Transverse colon (tissue), 4 donors: ENCODE results near the gene FAM193B. TPM values are rescaled to one million over a fixed set of nuclear protein-coding genes. Genes with fewer than 3 reads are reported as not detected.
A peak's percentile ranks its signal among the peaks of the same experiment; 100 is the strongest.

ENCODE experiments used
- DNase-seq: peaks from one replicate; pipeline ENCODE4 v3.0.0-alpha.2; 2019
- H3K27ac ChIP-seq, 4 donors: fragments of 200-600 bp; sonication (generic); 2 replicates each; pipeline ENCODE4 v1.5.1; 2016 to 2018; ENCODE audit warnings: inconsistent platforms in 4 of 4
- H3K27me3 ChIP-seq: fragments of 200-600 bp; sonication (generic); 2 replicates; pipeline ENCODE4 v1.5.1; 2017; ENCODE audit warnings: inconsistent platforms
- H3K36me3 ChIP-seq, 4 donors: fragments of 200-600 bp; sonication (generic); 2 replicates each; pipeline ENCODE4 v1.5.1; 2017 to 2019; ENCODE audit warnings: inconsistent platforms in 4 of 4
- H3K4me1 ChIP-seq, 4 donors: fragments of 200-600 bp; sonication (generic); 2 replicates each; pipeline ENCODE4 v1.5.1; 2017 to 2020; ENCODE audit warnings: inconsistent platforms in 4 of 4
- H3K4me3 ChIP-seq, 4 donors: fragments of 200-600 bp; sonication (generic); 1 replicate in 1 of 4; 2 replicates in 3 of 4; pipeline versions ENCODE4 v1.5.1 to v1.6.1; 2017 to 2019; ENCODE audit warnings: inconsistent platforms in 4 of 4
- H3K9me3 ChIP-seq, 2 donors: fragments of 200-600 bp; sonication (generic); 2 replicates each; pipeline ENCODE4 v1.5.1; 2017 to 2019; ENCODE audit warnings: inconsistent platforms in 2 of 2
- EP300 ChIP-seq: sonication (generic); formaldehyde crosslinking; IDR thresholded peaks from one replicate; pipeline ENCODE4 v1.6.1; 2017; ENCODE audit warnings: antibody characterized with exemption, low read depth
- POLR2A ChIP-seq: fragments of 450-650 bp; IDR thresholded peaks from one replicate; pipeline ENCODE4 v1.6.1; 2016; ENCODE audit warnings: antibody characterized with exemption, mild to moderate bottlenecking, moderate library complexity
- POLR2AphosphoS5 ChIP-seq, 3 donors: sonication (generic); formaldehyde crosslinking; IDR thresholded peaks; one replicate each; pipeline ENCODE4 v1.6.1; 2016; ENCODE audit warnings: antibody characterized with exemption in 3 of 3
- WGBS, 2 donors: methylation state at CpG; one replicate each; pipeline ENCODE4 v1.1.5; 2018; ENCODE audit warnings: low coverage in 1 of 2; 5-methylcytosine and 5-hydroxymethylcytosine counted together
- in situ Hi-C, 4 donors: fragments of 200-750 bp; cut with MboI; loops; one replicate each; pipeline versions ENCODE4 v1.15.0 to v1.15.1; 2017; ENCODE audit warnings: low sequenced_read_pairs in 3 of 4, low pct_ligation_motif_present in 1 of 4, low pct_unique_long_range_greater_than_20kb in 1 of 4
- intact Hi-C: fragments of 100-400 bp; cut with DNase I; formaldehyde crosslinking; loops from one replicate; pipeline ENCODE4 v1.15.1; 2023; ENCODE audit warnings: low total_unique reads
- total RNA-seq, 4 donors: library from RNA; depleted of rRNA; stranded (reverse); fragments of >200 nt; gene quantifications; one replicate each; pipeline ENCODE4 v1.1.0, GENCODE V29; 2016
- TF ChIP-seq, protein P1 (sequence below), 5 experiments: fragments of 200-600 bp in 3 of 5; fragments of 450-650 bp in 2 of 5; sonication (generic) in 3 of 5; IDR thresholded peaks; 1 replicate in 2 of 5; 2 replicates in 3 of 5; pipeline ENCODE4 v1.5.1; 2016 to 2017; ENCODE audit warnings: antibody characterized with exemption in 5 of 5, inconsistent platforms in 3 of 5, mild to moderate bottlenecking in 2 of 5, moderate library complexity in 1 of 5

Gene FAM193B
- total RNA-seq, 4 donors from 2014 or later = 59.7 to 128 (median 63.5) TPM

- no peaks in the 10 kb centered on the region for H3K36me3 ChIP-seq
- intact Hi-C loops (no loop called here), in situ Hi-C loops (no loop called here)
- TF ChIP-seq POLR2A (no peak), EP300 (no peak), POLR2AphosphoS5 (IDR thresholded peaks at IDR 0.05) (no peak)
- TF ChIP-seq, protein P1, sequence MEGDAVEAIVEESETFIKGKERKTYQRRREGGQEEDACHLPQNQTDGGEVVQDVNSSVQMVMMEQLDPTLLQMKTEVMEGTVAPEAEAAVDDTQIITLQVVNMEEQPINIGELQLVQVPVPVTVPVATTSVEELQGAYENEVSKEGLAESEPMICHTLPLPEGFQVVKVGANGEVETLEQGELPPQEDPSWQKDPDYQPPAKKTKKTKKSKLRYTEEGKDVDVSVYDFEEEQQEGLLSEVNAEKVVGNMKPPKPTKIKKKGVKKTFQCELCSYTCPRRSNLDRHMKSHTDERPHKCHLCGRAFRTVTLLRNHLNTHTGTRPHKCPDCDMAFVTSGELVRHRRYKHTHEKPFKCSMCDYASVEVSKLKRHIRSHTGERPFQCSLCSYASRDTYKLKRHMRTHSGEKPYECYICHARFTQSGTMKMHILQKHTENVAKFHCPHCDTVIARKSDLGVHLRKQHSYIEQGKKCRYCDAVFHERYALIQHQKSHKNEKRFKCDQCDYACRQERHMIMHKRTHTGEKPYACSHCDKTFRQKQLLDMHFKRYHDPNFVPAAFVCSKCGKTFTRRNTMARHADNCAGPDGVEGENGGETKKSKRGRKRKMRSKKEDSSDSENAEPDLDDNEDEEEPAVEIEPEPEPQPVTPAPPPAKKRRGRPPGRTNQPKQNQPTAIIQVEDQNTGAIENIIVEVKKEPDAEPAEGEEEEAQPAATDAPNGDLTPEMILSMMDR (IDR thresholded peaks at IDR 0.05) = no peak
- no peak overlapping the region for H3K4me3 ChIP-seq
- no peak for DNase-seq
- 82% methylated on average over 1 of the region's 1 CpG; no CpG with 5 or more reads in 1 of the 2 donors for WGBS, 2 donors
- H3K27me3 ChIP-seq = no peaks in the 10 kb centered on the region
- peak overlapping the region in 1 of 4 donors; percentile 10 for H3K27ac ChIP-seq
- H3K4me1 ChIP-seq = peaks cover 5 to 52% (median 29%) of the 10 kb centered on the region in 4 donors
- no peaks in the 10 kb centered on the region for H3K9me3 ChIP-seq
Measured at GRCh38 chr5:177548495-177548894, 5.9 kb downstream of the FAM193B start.

DNA sequence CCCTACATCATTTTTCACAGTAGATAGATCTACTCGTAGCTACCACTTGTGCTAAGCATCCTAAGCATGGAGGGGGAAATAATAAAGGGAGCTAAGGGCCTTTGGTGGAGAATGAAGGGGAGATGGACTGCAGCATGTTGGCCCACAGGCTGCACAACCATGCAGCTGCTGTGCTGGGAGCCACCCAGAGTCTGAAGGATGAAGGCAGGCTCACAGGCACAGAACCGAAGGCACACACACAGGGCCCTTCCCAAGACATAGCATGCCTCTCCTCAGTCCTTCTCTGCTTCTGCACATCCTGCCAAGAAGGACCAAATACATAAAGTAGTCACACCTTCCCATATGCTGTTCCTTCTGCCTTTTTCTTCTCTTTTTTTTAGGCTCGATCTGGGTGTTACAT is 6.6 kb downstream of the FAM193B start:
- H3K27me3 ChIP-seq = no peaks in the 10 kb centered on the region
- WGBS, 2 donors = 65 to 94% methylated on average over 2 to 3 of the region's 3 CpGs
- peak overlapping the region in 3 of 4 donors; percentile 10 to 27 (median 26) for H3K27ac ChIP-seq
- peaks cover 5 to 44% (median 21%) of the 10 kb centered on the region in 4 donors for H3K4me1 ChIP-seq
- TF ChIP-seq POLR2AphosphoS5 (IDR thresholded peaks at IDR 0.05) (no peak), EP300 (no peak), POLR2A (no peak)
- TF ChIP-seq, protein P1 (IDR thresholded peaks at IDR 0.05) = no peak
- in situ Hi-C loops = no loop called here
- H3K9me3 ChIP-seq = no peaks in the 10 kb centered on the region
- DNase-seq = no peak
- H3K36me3 ChIP-seq = no peaks in the 10 kb centered on the region
- intact Hi-C loops = no loop called here
- no peak overlapping the region for H3K4me3 ChIP-seq

- Histone ChIP-seq H3K4me3 (no peak overlapping the region), H3K27ac (peak overlapping the region; percentile 69 to 90 (median 82)), H3K9me3 (no peaks in the 10 kb centered on the region), H3K27me3 (no peaks in the 10 kb centered on the region), H3K36me3 (no peaks in the 10 kb centered on the region), H3K4me1 (peaks cover 5 to 35% (median 17%) of the 10 kb centered on the region in 4 donors)
- in situ Hi-C loops = no loop called here
- DNase-seq = no peak
- TF ChIP-seq, protein P1 (IDR thresholded peaks at IDR 0.05) = no peak
- TF ChIP-seq POLR2AphosphoS5 (IDR thresholded peaks at IDR 0.05) = peak; percentile 92 to 95 (median 93)
- TF ChIP-seq POLR2A = no peak
- no peak for TF ChIP-seq EP300
- 92% methylated on average over 1 of the region's 1 CpG; no CpG with 5 or more reads in 1 of the 2 donors for WGBS, 2 donors
- intact Hi-C loops = no loop called here
Measured at GRCh38 chr5:177546258-177546741, 8.1 kb downstream of the FAM193B start.

DNA sequence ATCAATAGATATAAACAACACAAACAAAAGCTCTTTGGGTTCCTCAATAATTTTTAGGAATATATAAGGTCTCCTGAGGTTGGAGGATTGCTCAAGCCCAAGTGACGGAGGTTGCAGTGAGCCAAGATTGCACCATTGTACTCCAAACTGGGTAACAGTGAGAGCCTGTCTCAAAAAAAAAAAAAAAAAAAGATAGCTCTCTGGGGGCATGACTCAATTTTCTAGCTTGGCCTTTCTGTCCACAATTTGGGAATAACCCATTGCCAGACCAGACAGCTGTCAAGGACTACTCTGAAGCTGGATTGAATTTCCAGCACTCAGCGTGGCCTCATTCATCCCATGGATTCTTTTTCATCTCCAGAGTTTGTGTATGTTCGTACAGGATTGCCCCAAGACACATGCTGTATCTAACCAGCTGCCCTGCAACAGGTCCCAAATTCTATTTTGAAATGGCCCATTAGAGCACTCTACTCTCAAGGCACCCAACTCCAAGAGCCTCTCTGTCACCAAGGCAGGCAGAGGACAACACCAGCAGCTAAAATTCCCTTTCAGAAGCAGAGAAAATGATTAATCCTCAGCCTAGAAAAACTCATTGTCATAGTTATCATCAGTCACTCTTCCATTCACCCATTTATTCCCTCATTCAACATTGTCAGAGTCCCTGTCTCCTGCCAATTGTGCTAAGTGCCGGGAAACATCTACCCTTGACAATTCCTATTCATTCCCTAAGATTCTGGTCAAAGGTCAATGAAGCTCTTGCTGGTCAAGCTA is 8.7 kb downstream of the FAM193B start:
- DNase-seq = peak; percentile 59
- 50 to 71% methylated on average over 1 to 4 of the region's 4 CpGs for whole genome bisulfite sequencing, 2 donors
- intact Hi-C loops = no loop called here
- in situ Hi-C loops = no loop called here
- peaks cover 5 to 35% (median 17%) of the 10 kb centered on the region in 4 donors for H3K4me1 ChIP-seq
- no peaks in the 10 kb centered on the region for H3K27me3 ChIP-seq
- H3K9me3 ChIP-seq = no peaks in the 10 kb centered on the region
- no peaks in the 10 kb centered on the region for H3K36me3 ChIP-seq
- H3K27ac ChIP-seq = peak overlapping the region; percentile 69 to 90 (median 82)
- no peak for TF ChIP-seq EP300
- peak in 2 of 3 donors; percentile 60 to 63 for TF ChIP-seq POLR2AphosphoS5 (IDR thresholded peaks at IDR 0.05)
- no peak overlapping the region for H3K4me3 ChIP-seq
